Trophoblast cell (in vitro differentiated cells and primary cell): ENCODE measurements around the gene GAPT.
A peak's percentile ranks its signal among the peaks of the same experiment; 100 is the strongest.

Source experiments
- DNase-seq, 2 donors: peaks; one replicate each; pipeline ENCODE4 v3.0.0-alpha.2; 2016
- H2AFZ ChIP-seq: 2 replicates; pipeline ENCODE4 v1.6.1; 2013; ENCODE audit warnings: low read length, moderate library complexity, mild to moderate bottlenecking; ENCODE audit not compliant: insufficient read depth, poor library complexity
- H2AK5ac ChIP-seq: 2 replicates; pipeline ENCODE4 v1.6.1; 2013; ENCODE audit warnings: mild to moderate bottlenecking, low read length
- H2BK120ac ChIP-seq: 2 replicates; pipeline ENCODE4 v1.6.1; 2013; ENCODE audit warnings: low read length, mild to moderate bottlenecking, moderate library complexity; ENCODE audit not compliant: insufficient read depth, poor library complexity
- H2BK12ac ChIP-seq: 2 replicates; pipeline ENCODE4 v1.6.1; 2013; ENCODE audit warnings: mild to moderate bottlenecking, low read length, moderate library complexity
- H2BK5ac ChIP-seq: 2 replicates; pipeline ENCODE4 v1.6.1; 2013; ENCODE audit warnings: low read length, low read depth, moderate library complexity, mild to moderate bottlenecking; ENCODE audit not compliant: poor library complexity
- H3K14ac ChIP-seq: 2 replicates; pipeline ENCODE4 v1.6.1; 2013; ENCODE audit warnings: mild to moderate bottlenecking, low read length
- H3K18ac ChIP-seq: 2 replicates; pipeline ENCODE4 v1.6.1; 2013; ENCODE audit warnings: mild to moderate bottlenecking, low read length
- H3K23ac ChIP-seq: 2 replicates; pipeline ENCODE4 v1.6.1; 2013; ENCODE audit warnings: low read length
- H3K27ac ChIP-seq: 2 replicates; pipeline ENCODE4 v1.5.1; 2013; ENCODE audit warnings: low read depth, mild to moderate bottlenecking, inconsistent platforms, low read length, moderate library complexity
- H3K27me3 ChIP-seq: 2 replicates; pipeline ENCODE4 v1.6.1; 2013; ENCODE audit warnings: inconsistent platforms, mild to moderate bottlenecking, low read length, moderate library complexity; ENCODE audit not compliant: insufficient read depth
- H3K36me3 ChIP-seq, 2 experiments: 1 replicate in 1 of 2; 2 replicates in 1 of 2; pipeline ENCODE4 v1.6.1; 2013; ENCODE audit warnings: low read length in 2 of 2, mild to moderate bottlenecking in 2 of 2, moderate library complexity in 1 of 2; ENCODE audit not compliant: insufficient read depth in 2 of 2, control insufficient read depth in 1 of 2
- H3K4ac ChIP-seq: 2 replicates; pipeline ENCODE4 v1.6.1; 2013; ENCODE audit warnings: low read depth, mild to moderate bottlenecking, low read length, moderate library complexity
- H3K4me1 ChIP-seq, 2 experiments: 1 replicate in 1 of 2; 2 replicates in 1 of 2; pipeline ENCODE4 v1.6.1; 2013; ENCODE audit warnings: low read length in 2 of 2, mild to moderate bottlenecking in 2 of 2, moderate library complexity in 1 of 2; ENCODE audit not compliant: insufficient read depth in 2 of 2, control insufficient read depth in 1 of 2
- H3K4me2 ChIP-seq: 2 replicates; pipeline ENCODE4 v1.6.1; 2013; ENCODE audit warnings: inconsistent platforms, mild to moderate bottlenecking, low read length, moderate library complexity
- H3K4me3 ChIP-seq: 2 replicates; pipeline ENCODE4 v1.5.1; 2013; ENCODE audit warnings: mild to moderate bottlenecking, low read depth, low read length, inconsistent platforms
- H3K79me1 ChIP-seq: one replicate; pipeline ENCODE4 v1.6.1; 2013; ENCODE audit warnings: low read length
- H3K79me2 ChIP-seq: 2 replicates; pipeline ENCODE4 v1.6.1; 2013; ENCODE audit warnings: low read length, mild to moderate bottlenecking; ENCODE audit not compliant: control insufficient read depth, insufficient read depth, poor library complexity
- H3K9ac ChIP-seq: 2 replicates; pipeline ENCODE4 v1.6.1; 2013; ENCODE audit warnings: mild to moderate bottlenecking, low read length
- H3K9me3 ChIP-seq: 2 replicates; pipeline ENCODE4 v1.6.1; 2013; ENCODE audit warnings: low read depth, mild to moderate bottlenecking, control low read depth, inconsistent platforms, low read length; ENCODE audit not compliant: insufficient read depth
- H4K12ac ChIP-seq: 2 replicates; pipeline ENCODE4 v1.6.1; 2013; ENCODE audit warnings: low read depth, mild to moderate bottlenecking, low read length, moderate library complexity
- H4K8ac ChIP-seq: 2 replicates; pipeline ENCODE4 v1.6.1; 2013; ENCODE audit warnings: low read depth, mild to moderate bottlenecking, low read length, moderate library complexity
- H4K91ac ChIP-seq: one replicate; pipeline ENCODE4 v1.6.1; 2013; ENCODE audit warnings: low read depth, mild to moderate bottlenecking, low read length, moderate library complexity
- WGBS: extraction: QIAGEN DNeasy Blood & Tissue Kit; methylation state at CpG from one replicate; pipeline ENCODE4 v1.1.7; 2013; ENCODE audit warnings: missing lambda C conversion rate; ENCODE audit not compliant: insufficient read length, insufficient coverage; ENCODE audit errors: extremely low coverage; 5-methylcytosine and 5-hydroxymethylcytosine counted together

Gene GAPT

GRCh38 chr5:58503390-58504046, 12.3 kb downstream of the GAPT start:
- no peak overlapping the region for H2BK120ac ChIP-seq
- no peak overlapping the region for H3K14ac ChIP-seq
- H3K79me2 ChIP-seq: no peaks in the 10 kb centered on the region
- H3K4me1 ChIP-seq: no peaks in the 10 kb centered on the region
- no peak overlapping the region for H3K18ac ChIP-seq
- no peaks in the 10 kb centered on the region for H3K79me1 ChIP-seq
- no peaks in the 10 kb centered on the region for H3K9me3 ChIP-seq
- no peak overlapping the region for H2BK5ac ChIP-seq
- no peak overlapping the region for H3K4me3 ChIP-seq
- no peak overlapping the region for H2BK12ac ChIP-seq
- H4K8ac ChIP-seq: no peak overlapping the region
- H4K12ac ChIP-seq: no peak overlapping the region
- no peak overlapping the region for H3K4me2 ChIP-seq
- H3K23ac ChIP-seq: no peak overlapping the region
- H3K27me3 ChIP-seq: no peaks in the 10 kb centered on the region
- no peak overlapping the region for H3K27ac ChIP-seq
- H2AK5ac ChIP-seq: no peak overlapping the region
- no peak overlapping the region for H3K9ac ChIP-seq
- no CpG with 5 or more reads among the region's 3 CpGs for WGBS
- no peak overlapping the region for H3K4ac ChIP-seq
- no peaks in the 10 kb centered on the region for H3K36me3 ChIP-seq
- no peak overlapping the region for H2AFZ ChIP-seq
- no peak overlapping the region for H4K91ac ChIP-seq
- DNase-seq: peak; percentile 34 to 67

GRCh38 chr5:58504766-58505165, 13.5 kb downstream of the GAPT start:
- Histone ChIP-seq H3K9ac (no peak overlapping the region), H3K79me2 (no peaks in the 10 kb centered on the region), H3K79me1 (no peaks in the 10 kb centered on the region), H3K18ac (no peak overlapping the region), H4K8ac (no peak overlapping the region), H3K9me3 (no peaks in the 10 kb centered on the region), H3K4ac (no peak overlapping the region), H2AFZ (no peak overlapping the region), H3K27ac (no peak overlapping the region), H3K4me2 (no peak overlapping the region), H2BK5ac (no peak overlapping the region), H3K23ac (no peak overlapping the region), H3K4me3 (no peak overlapping the region), H3K27me3 (no peaks in the 10 kb centered on the region), H2BK120ac (no peak overlapping the region), H4K91ac (no peak overlapping the region), H3K14ac (no peak overlapping the region), H4K12ac (no peak overlapping the region), H3K36me3 (no peaks in the 10 kb centered on the region), H2BK12ac (no peak overlapping the region), H2AK5ac (no peak overlapping the region), H3K4me1 (no peaks in the 10 kb centered on the region)
- no peak for DNase-seq
- WGBS: no CpG with 5 or more reads among the region's 3 CpGs

- Histone ChIP-seq H3K79me2 (no peaks in the 10 kb centered on the region), H2AK5ac (no peak overlapping the region), H3K27me3 (no peaks in the 10 kb centered on the region), H2BK5ac (no peak overlapping the region), H2AFZ (no peak overlapping the region), H3K18ac (no peak overlapping the region), H4K91ac (no peak overlapping the region), H2BK120ac (no peak overlapping the region), H3K79me1 (no peaks in the 10 kb centered on the region), H3K9ac (no peak overlapping the region), H4K8ac (no peak overlapping the region), H3K14ac (no peak overlapping the region), H3K4me1 (no peaks in the 10 kb centered on the region), H3K27ac (no peak overlapping the region), H3K4ac (no peak overlapping the region), H3K4me3 (no peak overlapping the region), H2BK12ac (no peak overlapping the region), H3K4me2 (no peak overlapping the region), H3K36me3 (no peaks in the 10 kb centered on the region), H3K9me3 (no peaks in the 10 kb centered on the region), H4K12ac (no peak overlapping the region), H3K23ac (no peak overlapping the region)
- peak; percentile 56 to 82 for DNase-seq
- WGBS: no CpG with 5 or more reads among the region's 3 CpGs
These were observed 14.3 kb downstream of the GAPT start for GRCh38 chr5:58505502-58505901.

GRCh38 chr5:58505971-58506640, 14.9 kb downstream of the GAPT start:
- no peak overlapping the region for H2AK5ac ChIP-seq
- DNase-seq: no peak
- H4K91ac ChIP-seq: no peak overlapping the region
- H3K4ac ChIP-seq: no peak overlapping the region
- no peak overlapping the region for H3K4me2 ChIP-seq
- H2BK12ac ChIP-seq: no peak overlapping the region
- H3K27me3 ChIP-seq: no peaks in the 10 kb centered on the region
- H2BK120ac ChIP-seq: no peak overlapping the region
- H3K4me3 ChIP-seq: no peak overlapping the region
- H3K9ac ChIP-seq: no peak overlapping the region
- no peaks in the 10 kb centered on the region for H3K36me3 ChIP-seq
- H3K18ac ChIP-seq: no peak overlapping the region
- no peak overlapping the region for H4K8ac ChIP-seq
- no peaks in the 10 kb centered on the region for H3K79me2 ChIP-seq
- WGBS: no CpG with 5 or more reads among the region's 2 CpGs
- no peaks in the 10 kb centered on the region for H3K9me3 ChIP-seq
- H3K4me1 ChIP-seq: no peaks in the 10 kb centered on the region
- H4K12ac ChIP-seq: no peak overlapping the region
- no peak overlapping the region for H3K27ac ChIP-seq
- H3K23ac ChIP-seq: no peak overlapping the region
- H2AFZ ChIP-seq: no peak overlapping the region
- no peak overlapping the region for H2BK5ac ChIP-seq
- H3K79me1 ChIP-seq: no peaks in the 10 kb centered on the region
- H3K14ac ChIP-seq: no peak overlapping the region
